ENCODE measurements around the gene GAA.

- TF ChIP-seq CTCF (IDR thresholded peaks at IDR 0.05; ENCODE audit: insufficient read depth, low read depth, low read length) (no peak), EZH2 (IDR thresholded peaks at IDR 0.05; ENCODE audit: insufficient read depth, low read length) (no peak)
Measured at GRCh38 chr17:80065478-80066170, 35.8 kb upstream of the GAA start.
